ENCODE results near the gene C1orf159.

Gene C1orf159

DNA sequence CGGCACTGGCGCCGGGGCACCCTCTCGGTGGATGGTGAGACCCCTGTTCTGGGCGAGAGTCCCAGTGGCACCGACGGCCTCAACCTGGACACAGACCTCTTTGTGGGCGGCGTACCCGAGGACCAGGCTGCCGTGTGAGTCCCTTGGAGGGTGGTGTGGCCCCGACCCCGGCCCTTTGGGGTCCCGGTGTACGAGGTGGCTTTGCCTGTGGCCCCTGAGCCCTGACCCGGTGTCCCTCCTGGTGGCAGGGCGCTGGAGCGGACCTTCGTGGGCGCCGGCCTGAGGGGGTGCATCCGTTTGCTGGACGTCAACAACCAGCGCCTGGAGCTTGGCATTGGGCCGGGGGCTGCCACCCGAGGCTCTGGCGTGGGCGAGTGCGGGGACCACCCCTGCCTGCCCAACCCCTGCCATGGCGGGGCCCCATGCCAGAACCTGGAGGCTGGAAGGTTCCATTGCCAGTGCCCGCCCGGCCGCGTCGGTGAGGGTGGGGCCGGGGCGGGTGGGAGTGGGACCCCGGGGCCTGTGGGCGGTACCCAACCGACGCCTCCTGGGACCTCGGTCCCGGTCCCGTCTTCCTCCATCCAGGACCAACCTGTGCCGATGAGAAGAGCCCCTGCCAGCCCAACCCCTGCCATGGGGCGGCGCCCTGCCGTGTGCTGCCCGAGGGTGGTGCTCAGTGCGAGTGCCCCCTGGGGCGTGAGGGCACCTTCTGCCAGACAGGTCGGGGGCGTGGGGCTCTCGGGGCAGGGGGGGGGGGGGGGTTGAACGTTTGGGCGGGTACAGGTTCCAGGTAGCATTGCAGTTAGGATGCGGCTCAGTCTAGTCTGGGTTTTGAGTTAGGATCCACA is 66.3 kb downstream of the C1orf159 start:
- no peak for DNase-seq

DNA sequence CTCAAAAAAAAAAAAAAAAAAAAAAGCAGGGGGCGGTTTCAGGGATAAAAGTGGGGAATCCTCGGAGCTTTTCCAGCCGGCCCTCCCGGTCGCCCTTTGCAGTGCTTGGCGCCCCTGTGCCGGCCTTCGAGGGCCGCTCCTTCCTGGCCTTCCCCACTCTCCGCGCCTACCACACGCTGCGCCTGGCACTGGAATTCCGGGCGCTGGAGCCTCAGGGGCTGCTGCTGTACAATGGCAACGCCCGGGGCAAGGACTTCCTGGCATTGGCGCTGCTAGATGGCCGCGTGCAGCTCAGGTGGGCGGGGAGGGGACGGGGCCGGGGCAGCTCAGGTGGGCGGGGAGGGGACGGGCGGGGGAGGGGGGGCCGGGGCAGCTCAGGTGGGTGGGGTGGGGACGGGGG is 67.1 kb downstream of the C1orf159 start:
- DNase-seq = no peak

DNA sequence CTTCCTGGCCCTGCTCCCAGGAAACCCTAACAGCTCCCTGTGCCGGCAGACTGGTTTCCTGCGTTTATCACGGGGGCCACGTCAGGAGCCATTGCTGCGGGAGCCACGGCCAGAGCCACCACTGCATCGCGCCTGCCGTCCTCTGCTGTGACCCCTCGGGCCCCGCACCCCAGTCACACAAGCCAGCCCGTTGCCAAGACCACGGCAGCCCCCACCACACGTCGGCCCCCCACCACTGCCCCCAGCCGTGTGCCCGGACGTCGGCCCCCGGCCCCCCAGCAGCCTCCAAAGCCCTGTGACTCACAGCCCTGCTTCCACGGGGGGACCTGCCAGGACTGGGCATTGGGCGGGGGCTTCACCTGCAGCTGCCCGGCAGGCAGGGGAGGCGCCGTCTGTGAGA is 67.9 kb downstream of the C1orf159 start:
- DNase-seq = no peak

DNA sequence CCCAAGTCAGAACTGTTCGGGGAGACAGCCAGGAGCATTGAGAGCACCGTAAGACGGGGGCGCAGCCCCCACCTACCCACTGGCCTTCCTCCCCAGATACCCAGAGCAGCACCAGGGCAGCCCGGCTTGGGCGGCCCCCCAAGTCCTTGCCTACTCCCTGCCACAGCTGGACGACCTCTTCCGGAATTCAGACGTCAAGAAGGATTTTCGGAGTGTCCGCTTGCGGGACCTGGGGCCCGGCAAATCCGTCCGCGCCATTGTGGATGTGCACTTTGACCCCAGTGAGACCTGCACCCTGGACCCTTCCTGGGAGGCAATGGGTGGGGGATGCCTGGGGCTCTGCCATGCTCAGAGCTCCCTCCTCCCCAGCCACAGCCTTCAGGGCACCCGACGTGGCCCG is 68.5 kb downstream of the C1orf159 start:
- DNase-seq = no peak

DNA sequence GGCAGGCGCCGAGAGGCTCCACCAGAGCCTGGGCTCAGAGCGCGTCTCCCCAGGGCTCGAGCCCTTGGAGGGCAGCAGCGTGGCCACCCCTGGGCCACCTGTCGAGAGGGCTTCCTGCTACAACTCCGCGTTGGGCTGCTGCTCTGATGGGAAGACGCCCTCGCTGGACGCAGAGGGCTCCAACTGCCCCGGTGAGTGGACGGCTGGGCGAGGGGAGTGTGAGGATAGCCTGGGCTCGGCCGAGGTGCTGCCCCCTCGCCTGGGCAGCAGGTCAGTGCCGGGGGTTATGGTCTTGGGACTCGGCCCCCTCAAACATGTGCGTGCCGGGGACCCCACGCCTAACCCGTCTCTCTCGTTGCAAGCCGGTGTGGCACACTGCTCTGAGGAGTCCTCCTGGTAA is 69.1 kb downstream of the C1orf159 start:
- DNase-seq = no peak

DNA sequence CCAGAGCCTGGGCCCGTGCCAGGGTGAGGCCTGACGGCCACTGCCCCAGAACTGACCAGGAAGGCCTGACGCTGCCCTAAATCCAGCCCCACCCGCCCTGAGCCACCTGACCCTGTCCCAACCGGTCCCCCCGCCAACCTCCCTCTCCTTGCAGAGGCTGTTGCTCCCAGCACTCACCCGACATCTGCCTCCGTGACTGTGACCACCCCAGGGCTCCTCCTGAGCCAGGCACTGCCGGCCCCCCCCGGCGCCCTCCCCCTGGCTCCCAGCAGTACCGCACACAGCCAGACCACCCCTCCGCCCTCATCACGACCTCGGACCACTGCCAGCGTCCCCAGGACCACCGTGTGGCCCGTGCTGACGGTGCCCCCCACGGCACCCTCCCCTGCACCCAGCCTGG is 69.6 kb downstream of the C1orf159 start:
- DNase-seq = no peak

DNA sequence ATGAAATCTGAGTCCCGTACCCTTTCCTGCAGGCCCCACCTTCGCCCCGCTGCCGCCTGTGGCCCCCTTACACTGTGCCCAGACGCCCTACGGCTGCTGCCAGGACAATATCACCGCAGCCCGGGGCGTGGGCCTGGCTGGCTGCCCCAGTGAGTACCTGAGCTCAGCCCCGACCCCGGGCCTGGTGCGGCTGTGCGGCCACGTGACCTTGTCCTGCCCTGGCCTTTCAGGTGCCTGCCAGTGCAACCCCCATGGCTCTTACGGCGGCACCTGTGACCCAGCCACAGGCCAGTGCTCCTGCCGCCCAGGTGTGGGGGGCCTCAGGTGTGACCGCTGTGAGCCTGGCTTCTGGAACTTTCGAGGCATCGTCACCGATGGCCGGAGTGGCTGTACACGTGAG is 70.8 kb downstream of the C1orf159 start:
- DNase-seq = no peak

DNA sequence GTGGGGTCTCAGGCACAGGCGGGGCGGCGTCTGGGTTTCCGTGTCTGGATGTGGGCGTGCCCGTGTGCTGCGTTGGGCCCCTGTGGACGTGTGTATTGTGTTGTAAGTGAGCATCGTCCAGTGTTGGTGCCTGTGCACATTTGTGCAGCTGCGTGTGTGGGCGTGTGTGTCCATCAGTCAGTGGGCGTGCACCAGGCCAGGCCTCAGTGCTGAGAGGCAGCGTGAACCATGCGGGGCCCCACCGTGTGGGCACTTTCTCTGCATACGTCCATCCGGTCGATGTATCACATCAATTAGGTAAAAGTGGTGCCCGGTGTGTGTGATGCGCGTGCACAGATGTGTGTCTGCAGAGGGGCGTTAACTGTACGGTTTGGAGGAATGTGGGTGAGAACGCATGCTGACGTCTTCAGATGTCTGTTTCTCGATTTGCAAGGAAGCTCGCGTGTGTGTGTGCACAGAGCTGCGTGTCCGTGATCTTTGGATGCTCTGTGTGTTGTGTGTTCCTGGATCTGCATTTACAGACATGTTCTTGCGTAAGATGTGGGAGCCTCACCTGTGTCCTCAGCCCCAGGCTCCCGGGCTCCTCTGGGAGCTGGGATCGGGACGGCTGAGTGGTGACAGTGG is 71.3 kb downstream of the C1orf159 start:
- DNase-seq = no peak

DNA sequence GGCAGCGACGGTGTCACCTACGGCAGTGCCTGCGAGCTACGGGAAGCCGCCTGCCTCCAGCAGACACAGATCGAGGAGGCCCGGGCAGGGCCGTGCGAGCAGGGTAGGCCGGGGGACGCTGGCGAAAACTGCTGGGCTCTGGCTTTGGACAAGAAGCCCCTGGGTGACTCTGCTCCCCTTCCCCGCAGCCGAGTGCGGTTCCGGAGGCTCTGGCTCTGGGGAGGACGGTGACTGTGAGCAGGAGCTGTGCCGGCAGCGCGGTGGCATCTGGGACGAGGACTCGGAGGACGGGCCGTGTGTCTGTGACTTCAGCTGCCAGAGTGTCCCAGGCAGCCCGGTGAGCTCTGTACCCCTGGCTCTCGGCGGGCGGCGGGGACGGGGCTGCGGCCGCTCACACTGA is 72.0 kb downstream of the C1orf159 start:
- no peak for DNase-seq

DNA sequence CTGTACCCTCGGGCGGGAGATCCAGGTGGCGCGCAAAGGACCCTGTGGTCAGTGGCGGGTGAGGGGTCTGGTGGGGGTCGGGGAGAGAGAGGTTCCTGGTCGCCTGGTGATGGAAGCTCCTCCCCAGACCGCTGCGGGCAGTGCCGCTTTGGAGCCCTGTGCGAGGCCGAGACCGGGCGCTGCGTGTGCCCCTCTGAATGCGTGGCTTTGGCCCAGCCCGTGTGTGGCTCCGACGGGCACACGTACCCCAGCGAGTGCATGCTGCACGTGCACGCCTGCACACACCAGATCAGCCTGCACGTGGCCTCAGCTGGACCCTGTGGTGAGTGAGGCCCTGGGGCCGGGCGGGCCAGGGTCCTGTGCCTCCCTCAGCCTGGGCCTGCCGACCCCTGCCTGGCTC is 72.5 kb downstream of the C1orf159 start:
- no peak for DNase-seq

DNA sequence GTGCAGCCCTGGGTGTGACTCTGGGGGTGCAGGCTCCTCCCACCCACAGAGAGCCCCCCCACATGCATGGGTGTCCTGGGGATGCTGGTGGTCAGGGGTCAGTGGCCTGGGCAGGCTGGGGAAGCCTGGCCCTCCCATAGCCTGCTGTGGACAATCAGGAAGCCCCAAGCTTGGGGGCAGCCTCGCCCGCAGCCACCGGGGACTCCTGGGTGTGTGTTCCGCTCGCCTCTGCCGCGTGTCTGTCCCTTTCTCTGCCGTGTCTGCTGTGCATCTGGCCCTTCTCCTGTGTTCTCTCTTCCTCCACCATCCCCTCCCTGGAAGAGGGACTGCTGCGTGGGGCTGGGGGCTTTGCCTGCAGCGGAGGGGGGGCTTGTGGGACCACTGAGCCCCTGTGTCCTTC is 73.1 kb downstream of the C1orf159 start:
- no peak for DNase-seq

DNA sequence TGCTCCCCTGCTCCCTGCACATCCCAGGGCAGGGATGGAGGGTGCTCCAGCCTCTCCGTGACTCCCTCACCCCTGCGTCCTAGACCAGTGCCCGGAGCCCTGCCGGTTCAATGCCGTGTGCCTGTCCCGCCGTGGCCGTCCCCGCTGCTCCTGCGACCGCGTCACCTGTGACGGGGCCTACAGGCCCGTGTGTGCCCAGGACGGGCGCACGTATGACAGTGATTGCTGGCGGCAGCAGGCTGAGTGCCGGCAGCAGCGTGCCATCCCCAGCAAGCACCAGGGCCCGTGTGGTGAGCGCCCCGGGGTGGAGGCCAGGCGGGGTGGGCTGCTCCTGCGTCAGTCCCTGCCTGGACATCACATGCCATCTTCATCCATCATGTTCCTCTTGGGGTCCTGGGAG is 74.0 kb downstream of the C1orf159 start:
- no peak for DNase-seq

DNA sequence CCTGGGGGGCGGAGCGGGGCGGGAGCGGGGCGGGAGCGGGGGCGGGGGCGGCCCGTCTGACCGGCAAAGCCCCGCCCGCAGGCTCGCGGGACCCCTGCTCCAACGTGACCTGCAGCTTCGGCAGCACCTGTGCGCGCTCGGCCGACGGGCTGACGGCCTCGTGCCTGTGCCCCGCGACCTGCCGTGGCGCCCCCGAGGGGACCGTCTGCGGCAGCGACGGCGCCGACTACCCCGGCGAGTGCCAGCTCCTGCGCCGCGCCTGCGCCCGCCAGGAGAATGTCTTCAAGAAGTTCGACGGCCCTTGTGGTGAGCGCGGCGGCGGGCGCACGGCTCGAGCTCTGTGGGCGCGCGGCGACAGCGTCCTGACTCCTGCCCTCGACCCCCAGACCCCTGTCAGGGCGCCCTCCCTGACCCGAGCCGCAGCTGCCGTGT is 74.8 kb downstream of the C1orf159 start:
- no peak for DNase-seq

DNA sequence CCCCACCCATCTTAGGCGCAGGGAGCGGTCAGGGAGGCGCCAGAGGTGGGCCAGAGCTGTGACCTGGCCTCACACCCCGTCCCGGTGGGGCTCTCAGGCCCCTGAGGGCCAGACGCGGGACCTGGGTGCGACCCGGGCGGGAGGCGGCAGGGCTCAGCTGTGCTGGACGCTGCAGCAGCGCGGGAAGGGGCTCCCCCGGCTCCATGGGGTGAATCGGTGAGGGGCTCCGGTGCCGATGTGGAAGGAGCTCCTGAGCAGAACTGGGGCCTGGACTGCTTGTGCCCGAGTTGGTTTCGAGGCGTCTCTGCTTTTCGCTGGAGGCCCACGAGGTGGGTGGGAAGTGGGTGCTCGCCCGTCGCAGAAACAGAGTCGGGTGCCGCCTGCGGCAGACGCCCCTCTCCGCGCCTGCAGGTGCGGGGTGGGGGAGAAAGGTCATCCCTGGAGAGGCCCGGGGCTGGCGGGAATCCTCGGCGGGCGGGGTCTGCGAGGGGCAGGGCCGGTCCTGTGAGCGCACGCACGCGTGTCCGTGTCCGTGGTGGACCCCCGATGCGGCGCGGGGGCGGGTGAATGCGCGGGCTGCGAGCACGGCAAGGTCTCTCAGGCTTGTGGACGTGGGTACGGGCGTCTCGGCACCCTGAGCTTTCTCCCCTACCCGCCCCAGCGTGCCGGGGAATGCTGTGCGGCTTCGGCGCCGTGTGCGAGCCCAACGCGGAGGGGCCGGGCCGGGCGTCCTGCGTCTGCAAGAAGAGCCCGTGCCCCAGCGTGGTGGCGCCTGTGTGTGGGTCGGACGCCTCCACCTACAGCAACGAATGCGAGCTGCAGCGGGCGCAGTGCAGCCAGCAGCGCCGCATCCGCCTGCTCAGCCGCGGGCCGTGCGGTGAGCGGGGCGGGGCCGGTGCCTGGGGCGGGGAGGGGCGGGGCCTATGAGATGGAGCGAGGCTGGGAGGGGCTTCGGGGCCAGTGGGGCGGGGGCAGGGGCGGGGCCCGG is 75.6 kb downstream of the C1orf159 start:
- peak; percentile 83 for DNase-seq

DNA sequence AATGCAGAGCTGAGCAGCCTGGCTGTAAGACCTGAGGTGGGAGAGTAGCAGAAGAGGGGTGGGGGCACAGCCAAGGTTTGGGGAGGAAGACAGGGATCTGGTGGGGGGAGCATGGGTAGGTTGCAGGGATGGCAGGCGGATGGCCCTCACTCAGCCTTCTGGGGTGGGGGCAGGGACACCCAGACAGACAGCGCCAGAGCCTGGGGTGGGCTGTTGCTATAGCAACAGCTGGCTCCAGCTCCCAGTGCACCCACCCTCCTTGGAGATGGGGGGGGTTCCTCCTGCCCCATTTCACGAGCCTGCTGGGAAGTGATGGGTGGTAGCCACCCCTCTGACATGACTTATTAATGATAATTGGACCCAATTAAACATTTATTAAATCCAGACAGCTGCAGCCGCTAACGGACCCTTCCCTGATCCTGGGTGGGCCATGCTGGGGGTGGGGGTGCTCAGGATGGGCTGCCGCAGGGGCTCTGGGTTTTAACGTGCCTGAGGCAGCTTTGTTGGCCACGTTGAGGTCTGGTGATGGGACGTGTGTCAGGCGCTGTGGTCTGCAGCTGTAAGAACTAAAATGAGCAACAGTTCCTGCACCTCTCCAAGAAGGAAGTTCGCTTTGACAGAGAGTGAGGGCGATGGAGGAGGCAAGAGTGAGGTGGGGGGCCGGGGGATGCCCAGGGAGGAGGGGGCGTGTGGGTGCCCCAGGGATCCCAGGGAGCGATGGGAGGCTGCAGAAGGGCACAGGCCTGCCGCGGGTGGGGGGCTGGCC is 76.6 kb downstream of the C1orf159 start:
- no peak for DNase-seq

DNA sequence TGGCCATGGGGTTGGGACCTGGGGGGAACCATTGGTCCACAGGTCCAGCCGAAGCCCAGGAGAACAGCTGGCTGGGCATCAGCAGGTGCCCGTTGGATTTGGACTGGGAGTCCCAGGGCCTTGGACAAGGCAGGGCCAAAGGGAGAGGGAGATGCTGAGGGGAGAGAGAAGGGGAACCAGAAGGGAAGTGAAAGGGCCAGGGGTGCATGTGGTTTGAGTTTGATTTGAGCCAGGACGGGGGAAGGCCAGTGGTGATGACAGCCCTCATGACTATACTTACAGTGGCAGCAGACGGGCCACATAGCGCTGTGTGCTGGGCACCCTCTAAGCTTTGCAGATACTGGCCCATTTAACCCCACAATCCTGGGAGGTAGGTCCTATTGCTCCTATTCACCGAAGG is 77.2 kb downstream of the C1orf159 start:
- no peak for DNase-seq

DNA sequence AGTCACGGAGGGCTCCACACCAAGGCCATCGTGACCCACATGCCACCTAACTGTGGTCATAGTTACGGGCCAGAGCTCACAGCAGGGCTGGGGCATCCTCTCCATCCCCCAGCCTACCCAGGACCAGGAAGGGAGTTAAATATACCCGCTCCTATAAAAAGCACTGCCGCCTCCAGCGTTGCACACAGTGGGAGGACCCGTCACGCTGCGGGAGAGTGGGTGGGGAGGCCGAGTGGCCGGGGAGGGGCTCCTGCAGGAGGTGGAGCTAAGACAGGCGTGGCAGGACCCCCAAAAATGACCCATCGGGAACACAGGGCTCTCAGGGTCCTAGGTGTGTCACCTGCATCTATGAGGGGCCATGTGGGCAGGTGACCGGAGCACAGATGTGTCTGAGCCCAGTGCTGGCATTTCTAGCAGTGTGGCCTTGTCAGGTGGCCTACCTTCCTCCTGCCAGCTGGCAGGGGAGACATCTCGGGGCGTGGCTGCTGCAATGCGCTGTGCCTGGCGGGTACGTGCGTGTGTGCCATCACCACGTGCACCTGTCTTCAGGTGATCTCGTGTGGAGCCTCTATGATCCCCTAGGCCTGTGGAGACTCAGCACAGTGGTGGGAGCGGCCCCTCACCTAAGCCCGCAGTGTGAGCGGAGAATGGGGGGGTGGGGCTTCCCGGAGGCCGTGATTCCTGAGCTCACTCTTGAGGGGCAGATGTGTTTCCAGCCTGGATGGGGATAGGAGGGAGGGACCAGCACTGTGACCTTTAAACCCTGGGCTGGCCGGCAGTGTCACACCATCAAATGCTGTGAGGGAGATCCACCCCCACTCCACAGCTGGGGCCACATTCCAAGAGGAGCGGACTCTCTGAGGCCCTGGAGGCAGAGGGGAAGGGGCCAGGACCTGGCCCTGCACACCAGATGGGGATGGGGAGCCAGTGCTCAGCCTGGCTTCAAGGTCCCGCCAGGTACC is 78.2 kb downstream of the C1orf159 start:
- no peak for DNase-seq

DNA sequence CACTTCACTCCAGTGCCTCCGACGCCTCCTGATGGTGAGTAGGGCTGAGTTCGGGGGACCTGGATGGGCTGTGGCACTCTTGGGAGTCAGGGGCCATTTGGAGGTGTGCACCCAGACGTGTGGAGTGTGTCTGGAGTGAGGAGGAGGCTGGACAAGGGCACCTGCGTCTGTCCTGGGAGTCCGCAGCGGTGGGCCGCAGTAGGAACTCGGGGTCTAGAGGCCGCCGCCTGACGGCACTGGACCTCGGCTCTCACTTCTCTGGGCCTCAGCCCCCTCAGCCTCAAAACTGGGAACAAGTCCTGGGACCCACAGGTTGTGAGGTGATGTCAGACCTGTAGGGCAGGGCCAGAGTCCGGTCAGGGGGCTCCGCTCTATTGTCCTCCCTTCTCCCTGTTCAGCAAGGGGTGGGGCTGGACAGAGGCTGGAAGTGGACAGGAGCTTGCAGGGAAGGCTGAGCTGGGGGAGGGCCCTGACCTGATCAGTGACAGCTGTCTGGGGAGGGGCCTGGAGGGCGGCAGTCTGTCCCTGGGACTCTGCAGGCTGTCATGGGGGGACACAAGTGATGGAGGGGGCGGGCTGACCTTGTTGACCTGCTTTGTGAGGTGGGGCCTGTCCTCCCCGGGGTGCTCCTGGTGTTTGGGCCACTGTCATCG is 80.5 kb downstream of the C1orf159 start:
- no peak for DNase-seq

DNA sequence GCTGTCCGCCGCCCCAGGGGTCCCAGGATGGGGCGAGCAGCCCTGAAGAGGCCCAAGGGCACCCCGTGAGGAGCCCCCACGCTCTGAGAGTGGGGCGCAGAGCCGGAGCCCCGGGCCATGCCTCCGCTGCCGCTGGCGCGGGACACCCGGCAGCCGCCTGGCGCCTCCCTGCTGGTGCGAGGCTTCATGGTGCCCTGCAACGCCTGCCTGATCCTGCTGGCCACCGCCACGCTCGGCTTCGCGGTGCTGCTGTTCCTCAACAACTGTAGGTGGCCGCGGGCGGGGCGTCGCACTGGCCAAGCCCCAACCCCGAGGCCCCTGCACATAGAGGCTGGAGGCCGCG is 81.5 kb downstream of the C1orf159 start:
- no peak for DNase-seq

DNA sequence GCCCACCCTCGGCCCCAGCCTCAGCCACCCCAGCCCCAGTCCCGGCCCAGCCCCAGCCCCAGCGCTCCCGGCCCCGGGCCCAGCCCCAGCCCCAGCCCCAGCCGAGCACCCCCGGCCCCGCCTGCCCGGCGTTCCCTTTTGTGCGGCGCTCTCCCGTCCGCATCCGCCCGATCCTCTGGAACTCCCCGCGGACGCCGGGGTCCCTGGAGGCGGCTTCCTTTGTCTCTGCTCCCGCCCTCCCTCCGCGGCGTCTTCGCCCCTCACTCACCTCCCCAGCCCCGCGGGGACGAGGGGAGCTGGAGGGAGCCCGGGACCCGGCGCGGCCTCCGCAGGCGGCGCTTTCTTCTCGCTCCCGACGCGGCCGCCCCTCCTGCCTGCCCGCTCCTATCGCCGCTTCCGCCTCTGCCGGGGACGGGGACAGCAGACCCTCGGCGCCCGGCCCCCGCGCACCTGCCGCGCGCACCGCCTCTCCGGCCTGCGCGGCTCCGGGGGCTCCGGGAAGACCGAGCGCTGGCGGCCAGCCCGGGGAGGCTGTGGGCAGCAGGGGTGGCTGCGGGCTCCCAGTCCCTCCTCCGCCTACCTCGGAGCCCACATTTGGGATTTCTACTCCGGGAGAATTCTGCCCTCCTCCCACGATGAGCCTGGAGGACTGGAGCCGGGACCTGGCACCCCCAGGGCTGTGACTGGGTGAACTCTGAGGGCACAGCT is 82.0 kb downstream of the C1orf159 start:
- no peak for DNase-seq
